HepG2 (cell line): Measurements from ENCODE around the gene SMIM22. TPM values are rescaled to one million over a fixed set of nuclear protein-coding genes. Genes with fewer than 3 reads are reported as not detected.

Experiments used
- ARNT ChIP-seq: fragments of 450-650 bp; IDR thresholded peaks from 2 replicates; pipeline ENCODE4 v1.6.1; 2017
- ARNTL ChIP-seq: sonication (generic); formaldehyde crosslinking; IDR thresholded peaks from 2 replicates; pipeline ENCODE4 v1.4.0; 2020; ENCODE audit warnings: mild to moderate bottlenecking, missing genetic modification reagents
- CEBPB ChIP-seq: IDR thresholded peaks from 2 replicates; pipeline ENCODE4 v1.6.1; 2011; ENCODE audit warnings: low read depth, low read length, improper control_type of control experiment, borderline replicate concordance
- CREBL2 ChIP-seq: sonication (generic); formaldehyde crosslinking; IDR thresholded peaks from 2 replicates; pipeline ENCODE4 v1.8.1; 2023; ENCODE audit warnings: missing genetic modification reagents, mild to moderate bottlenecking, borderline replicate concordance
- DPF2 ChIP-seq: sonication (generic); formaldehyde crosslinking; IDR thresholded peaks from 2 replicates; pipeline ENCODE4 v1.4.0; 2020; ENCODE audit warnings: mild to moderate bottlenecking, low read depth, missing genetic modification reagents, borderline replicate concordance
- JUNB ChIP-seq: sonication (generic); formaldehyde crosslinking; IDR thresholded peaks from 2 replicates; pipeline ENCODE4 v1.8.0; 2022; ENCODE audit warnings: missing genetic modification reagents, mild to moderate bottlenecking, borderline replicate concordance
- KDM6A ChIP-seq: IDR thresholded peaks from 2 replicates; pipeline ENCODE4 v1.6.1; 2016; ENCODE audit warnings: low read depth
- NCOA1 ChIP-seq: sonication (generic); formaldehyde crosslinking; IDR thresholded peaks from 2 replicates; pipeline ENCODE4 v1.9.0; 2021; ENCODE audit warnings: missing genetic modification reagents
- NFAT5 ChIP-seq: sonication (generic); formaldehyde crosslinking; IDR thresholded peaks from 2 replicates; pipeline ENCODE4 v1.4.0; 2020; ENCODE audit warnings: missing genetic modification reagents
- NR2F6 ChIP-seq, 2 experiments: IDR thresholded peaks; 2 replicates each; pipeline ENCODE4 v1.6.1; 2016; ENCODE audit warnings: antibody characterized with exemption in 1 of 2, mild to moderate bottlenecking in 1 of 2
- SNRNP70 ChIP-seq: fragments of 200-400 bp; formaldehyde crosslinking; IDR thresholded peaks from 2 replicates; pipeline ENCODE4 v1.6.1; 2017; ENCODE audit warnings: mild to moderate bottlenecking, low read depth, low read length, moderate library complexity
- ZBTB7A ChIP-seq: sonication (generic); formaldehyde crosslinking; IDR thresholded peaks from 2 replicates; pipeline ENCODE4 v1.8.0; 2022; ENCODE audit warnings: mild to moderate bottlenecking, missing genetic modification reagents
- ZFP62 ChIP-seq: sonication (generic); formaldehyde crosslinking; IDR thresholded peaks from 2 replicates; pipeline ENCODE4 v1.4.0; 2020; ENCODE audit warnings: missing genetic modification reagents
- ZNF224 ChIP-seq: sonication (generic); formaldehyde crosslinking; IDR thresholded peaks from 2 replicates; pipeline ENCODE4 v1.5.0; 2020; ENCODE audit warnings: mild to moderate bottlenecking, missing genetic modification reagents
- ZNF496 ChIP-seq: sonication (generic); formaldehyde crosslinking; IDR thresholded peaks from 2 replicates; pipeline ENCODE4 v1.8.1; 2023; ENCODE audit warnings: mild to moderate bottlenecking, moderate library complexity, missing genetic modification reagents; ENCODE audit not compliant: insufficient replicate concordance
- ZNF546 ChIP-seq: sonication (generic); formaldehyde crosslinking; conservative IDR thresholded peaks from 2 replicates; pipeline ENCODE4 v1.8.1; 2023; ENCODE audit warnings: mild to moderate bottlenecking, missing genetic modification reagents
- polyA plus RNA-seq, 8 experiments: library from polyadenylated mRNA; depleted of rRNA in 3 of 8; stranded (reverse) in 7 of 8; unstranded in 1 of 8; fragments of >200 nt; fragmentation: Illumina TruSeq in 4 of 8; extraction: Trizol in 4 of 8; gene quantifications; 2 replicates each; pipeline versions ENCODE4 v1.2.1 to v1.2.3, GENCODE V29; 2011 to 2016; ENCODE audit warnings: low read depth in 4 of 8, missing spikeins in 1 of 8, mixed read lengths in 1 of 8; ENCODE audit not compliant: insufficient read depth in 1 of 8
- total RNA-seq, 5 experiments: library from RNA; depleted of rRNA; stranded (reverse); fragments of >200 nt; fragmentation: Illumina TruSeq; extraction: Trizol; gene quantifications; 2 replicates each; pipeline ENCODE4 v1.2.3, GENCODE V29; 2016; ENCODE audit warnings: low read depth in 1 of 5
- TF ChIP-seq, protein P1 (sequence below): sonication (generic); formaldehyde crosslinking; IDR thresholded peaks from 2 replicates; pipeline ENCODE4 v1.4.0; 2020; ENCODE audit warnings: mild to moderate bottlenecking, missing genetic modification reagents, borderline replicate concordance
- TF ChIP-seq, protein P2 (sequence below): sonication (generic); formaldehyde crosslinking; IDR thresholded peaks from 2 replicates; pipeline ENCODE4 v1.9.0; 2022; ENCODE audit warnings: missing genetic modification reagents, mild to moderate bottlenecking, borderline replicate concordance

The SMIM22 gene
- total and polyA plus RNA-seq, 2 of the 13 experiments (the other 11 are each of a cell fraction or from before 2014, with no cell fraction given) = not detected

DNA sequence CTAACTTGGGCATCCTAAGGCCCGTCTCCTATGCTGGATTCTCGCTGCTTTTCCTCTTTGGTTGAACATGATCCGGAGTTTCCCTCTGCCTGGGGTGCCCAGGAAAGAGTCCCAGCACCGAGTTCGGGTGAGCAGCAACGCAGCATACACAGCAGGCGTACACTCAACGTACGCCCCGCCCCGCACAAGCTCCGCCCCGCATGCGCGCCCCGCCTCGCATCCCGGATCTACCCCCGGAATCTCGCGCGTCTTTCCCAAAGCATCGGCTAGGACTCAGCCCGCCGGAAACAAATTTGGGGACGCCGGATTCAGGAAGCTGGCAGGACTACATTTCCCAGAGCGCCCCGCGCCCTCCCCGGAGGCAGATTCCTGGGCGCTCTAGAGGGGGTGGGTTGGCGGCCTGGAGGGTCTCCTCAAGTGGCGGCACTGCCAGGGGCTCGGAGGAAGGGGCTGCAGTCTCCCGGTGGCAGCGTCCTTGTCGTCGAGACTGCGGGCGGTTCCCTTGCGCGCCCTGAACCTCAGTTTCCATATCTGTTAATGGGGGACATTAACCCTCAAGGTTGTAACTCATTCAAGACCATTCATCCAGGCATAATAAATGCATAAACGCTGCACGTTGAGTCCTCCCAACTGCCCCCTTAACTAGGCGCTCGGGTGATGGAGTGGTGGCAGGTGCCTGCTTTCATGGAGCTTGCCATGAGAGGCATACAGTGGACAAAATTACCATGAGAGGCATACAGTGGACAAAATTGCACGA lies 26.4 kb upstream of the SMIM22 start (continued):
- TF ChIP-seq JUNB (no peak), ZFP62 (CRISPR knock-in tag) (no peak), ZNF496 (no peak), ZBTB7A (CRISPR knock-in tag) (0 out of 2 replicates have a peak, but pooled peaks have one; percentile 18), ZNF546 (CRISPR knock-in tag) (no peak), ARNTL (peak; percentile 40; the same call in 1 of the 2 replicates), KDM6A (no peak), ZNF224 (CRISPR knock-in tag) (no peak), NR2F6 (IDR thresholded peaks at IDR 0.05) (no peak), NR2F6 (CRISPR knock-in tag; IDR thresholded peaks at IDR 0.05) (0 out of 2 replicates have a peak, but pooled peaks have one; percentile 9), NCOA1 (no peak; the same call in 1 of the 2 replicates), NFAT5 (no peak), ARNT (no peak), CREBL2 (CRISPR knock-in tag) (no peak), SNRNP70 (no peak), CEBPB (no peak), DPF2 (CRISPR knock-in tag) (no peak)
- TF ChIP-seq, protein P1, sequence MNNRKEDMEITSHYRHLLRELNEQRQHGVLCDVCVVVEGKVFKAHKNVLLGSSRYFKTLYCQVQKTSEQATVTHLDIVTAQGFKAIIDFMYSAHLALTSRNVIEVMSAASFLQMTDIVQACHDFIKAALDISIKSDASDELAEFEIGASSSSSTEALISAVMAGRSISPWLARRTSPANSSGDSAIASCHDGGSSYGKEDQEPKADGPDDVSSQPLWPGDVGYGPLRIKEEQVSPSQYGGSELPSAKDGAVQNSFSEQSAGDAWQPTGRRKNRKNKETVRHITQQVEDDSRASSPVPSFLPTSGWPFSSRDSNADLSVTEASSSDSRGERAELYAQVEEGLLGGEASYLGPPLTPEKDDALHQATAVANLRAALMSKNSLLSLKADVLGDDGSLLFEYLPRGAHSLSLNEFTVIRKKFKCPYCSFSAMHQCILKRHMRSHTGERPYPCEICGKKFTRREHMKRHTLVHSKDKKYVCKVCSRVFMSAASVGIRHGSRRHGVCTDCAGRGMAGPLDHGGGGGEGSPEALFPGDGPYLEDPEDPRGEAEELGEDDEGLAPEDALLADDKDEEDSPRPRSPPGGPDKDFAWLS (CRISPR knock-in tag) = no peak
- TF ChIP-seq, protein P2, sequence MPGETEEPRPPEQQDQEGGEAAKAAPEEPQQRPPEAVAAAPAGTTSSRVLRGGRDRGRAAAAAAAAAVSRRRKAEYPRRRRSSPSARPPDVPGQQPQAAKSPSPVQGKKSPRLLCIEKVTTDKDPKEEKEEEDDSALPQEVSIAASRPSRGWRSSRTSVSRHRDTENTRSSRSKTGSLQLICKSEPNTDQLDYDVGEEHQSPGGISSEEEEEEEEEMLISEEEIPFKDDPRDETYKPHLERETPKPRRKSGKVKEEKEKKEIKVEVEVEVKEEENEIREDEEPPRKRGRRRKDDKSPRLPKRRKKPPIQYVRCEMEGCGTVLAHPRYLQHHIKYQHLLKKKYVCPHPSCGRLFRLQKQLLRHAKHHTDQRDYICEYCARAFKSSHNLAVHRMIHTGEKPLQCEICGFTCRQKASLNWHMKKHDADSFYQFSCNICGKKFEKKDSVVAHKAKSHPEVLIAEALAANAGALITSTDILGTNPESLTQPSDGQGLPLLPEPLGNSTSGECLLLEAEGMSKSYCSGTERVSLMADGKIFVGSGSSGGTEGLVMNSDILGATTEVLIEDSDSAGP (CRISPR knock-in tag) = peak; percentile 71; the same call in 1 of the 2 replicates
